Panc1 (cell line): Measurements from ENCODE around the gene ZNF407. TPM values are rescaled to one million over a fixed set of nuclear protein-coding genes. Genes with fewer than 3 reads are reported as not detected.

Experiments used
- ATAC-seq: fragments of 200-7000 bp; cut with Tn5 transposase; 2 replicates; pipeline ENCODE4 v1.9.1; 2020; ENCODE audit warnings: mild to moderate bottlenecking, moderate library complexity
- BruUV-seq: library from RNA; stranded (reverse); fragments of 400-500 nt; replicated peaks from 2 replicates; lab custom pipeline; 2021; lab: Mats Ljungman, UMichigan
- CTCF ChIA-PET: fragments of 300-600 bp; sonication (Branson Sonifier 250); formaldehyde crosslinking; loops from one replicate; lab custom pipeline; 2022; ENCODE audit warnings: antibody characterized with exemption; lab: Charles Lee
- POLR2A ChIA-PET: fragments of 300-600 bp; sonication (Branson Sonifier 250); formaldehyde crosslinking; loops from one replicate; lab custom pipeline; 2022; ENCODE audit warnings: antibody characterized with exemption; lab: Charles Lee
- DNase-seq: peaks from one replicate; pipeline ENCODE4 v3.0.0-alpha.2; 2010; ENCODE audit warnings: low read depth, low spot score
- H3K27ac ChIP-seq: 2 replicates; pipeline ENCODE4 v1.5.1; 2011; ENCODE audit warnings: mild to moderate bottlenecking, low read length, inconsistent platforms
- H3K27me3 ChIP-seq: fragments of 200-500 bp; sonication (Bioruptor generic); 2 replicates; pipeline ENCODE4 v1.6.0; 2014; ENCODE audit warnings: low read length, inconsistent platforms; ENCODE audit not compliant: control insufficient read depth, insufficient read depth
- H3K36me3 ChIP-seq: fragments of 200-500 bp; sonication (Bioruptor generic); 2 replicates; pipeline ENCODE4 v1.5.1; 2014; ENCODE audit warnings: inconsistent platforms, mild to moderate bottlenecking, low read length, moderate library complexity; ENCODE audit not compliant: control insufficient read depth, insufficient read depth
- H3K4me1 ChIP-seq: 2 replicates; pipeline ENCODE4 v1.5.1; 2011; ENCODE audit warnings: inconsistent platforms, mild to moderate bottlenecking, low read length, moderate library complexity; ENCODE audit not compliant: control insufficient read depth, insufficient read depth
- H3K4me3 ChIP-seq, 2 experiments: 2 replicates each; pipeline ENCODE4 v1.5.1; 2011 to 2012; ENCODE audit warnings: low read depth in 2 of 2, low read length in 2 of 2, mild to moderate bottlenecking in 2 of 2, inconsistent platforms in 1 of 2, moderate library complexity in 1 of 2
- H3K9me3 ChIP-seq: fragments of 200-500 bp; sonication (Bioruptor generic); 2 replicates; pipeline ENCODE4 v1.5.1; 2014; ENCODE audit warnings: low read depth, mild to moderate bottlenecking, inconsistent platforms, low read length, moderate library complexity; ENCODE audit not compliant: control insufficient read depth, insufficient read depth
- POLR2AphosphoS5 ChIP-seq: IDR thresholded peaks from 2 replicates; pipeline ENCODE4 v1.6.1; 2012; ENCODE audit warnings: mild to moderate bottlenecking, low read depth, low read length, moderate library complexity
- SIN3A ChIP-seq: IDR thresholded peaks from 2 replicates; pipeline ENCODE4 v1.6.1; 2012; ENCODE audit warnings: low read depth, mild to moderate bottlenecking, low read length, moderate library complexity, borderline replicate concordance; ENCODE audit not compliant: insufficient read depth
- TCF7L2 ChIP-seq: IDR thresholded peaks from 2 replicates; pipeline ENCODE4 v1.6.1; 2011; ENCODE audit warnings: mild to moderate bottlenecking, low read depth, low read length, inconsistent platforms
- in situ Hi-C: cut with HindIII; loops from 2 replicates; pipeline ENCODE4 v1.10.0; 2016; ENCODE audit warnings: low sequenced_read_pairs, low pct_unique_long_range_greater_than_20kb
- intact Hi-C: fragments of 100-400 bp; cut with micrococcal nuclease; formaldehyde crosslinking; loops from one replicate; pipeline ENCODE4 v1.10.0; 2022; ENCODE audit not compliant: unreplicated experiment
- total RNA-seq: library from RNA; stranded (reverse); gene quantifications from one replicate; pipeline ENCODE4 v1.2.1, GENCODE V29; 2021; ENCODE audit not compliant: unreplicated experiment
- TF ChIP-seq, protein P1 (sequence below): fragments of 450-650 bp; IDR thresholded peaks from 2 replicates; pipeline ENCODE4 v1.5.1; 2017; ENCODE audit warnings: mild to moderate bottlenecking
- TF ChIP-seq, protein P2 (sequence below), 2 experiments: IDR thresholded peaks; 2 replicates each; pipeline ENCODE4 v1.6.1; 2011 to 2012; ENCODE audit warnings: low read depth in 2 of 2, control low read depth in 1 of 2, low read length in 1 of 2, mild to moderate bottlenecking in 1 of 2, moderate library complexity in 1 of 2; ENCODE audit not compliant: insufficient read depth in 1 of 2

ZNF407 gene
- total RNA-seq, 1 experiment from 2014 or later, result 16.8 TPM

DNA sequence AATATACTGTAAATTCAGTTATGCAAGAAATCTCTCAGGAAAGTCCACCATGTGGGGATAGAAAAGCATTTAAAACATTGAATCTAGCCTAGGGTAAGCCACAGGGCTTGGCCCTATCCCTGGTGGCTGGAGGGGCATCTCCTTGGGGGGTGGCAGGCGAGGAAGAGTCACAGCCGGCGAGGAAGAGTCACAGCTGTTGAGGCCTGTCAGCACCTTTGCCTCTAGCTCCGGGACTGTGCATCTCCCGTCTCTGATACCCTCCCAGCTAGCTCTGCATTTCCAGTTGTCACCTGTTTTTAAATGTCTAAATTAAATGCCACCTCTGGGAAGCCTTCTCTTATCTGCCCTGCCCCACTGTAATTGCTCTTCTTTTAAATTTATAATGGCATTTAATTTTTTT is 276.7 kb downstream of the ZNF407 start:
- TF ChIP-seq TCF7L2 (no peak), SIN3A (no peak), POLR2AphosphoS5 (no peak)
- TF ChIP-seq, protein P1, sequence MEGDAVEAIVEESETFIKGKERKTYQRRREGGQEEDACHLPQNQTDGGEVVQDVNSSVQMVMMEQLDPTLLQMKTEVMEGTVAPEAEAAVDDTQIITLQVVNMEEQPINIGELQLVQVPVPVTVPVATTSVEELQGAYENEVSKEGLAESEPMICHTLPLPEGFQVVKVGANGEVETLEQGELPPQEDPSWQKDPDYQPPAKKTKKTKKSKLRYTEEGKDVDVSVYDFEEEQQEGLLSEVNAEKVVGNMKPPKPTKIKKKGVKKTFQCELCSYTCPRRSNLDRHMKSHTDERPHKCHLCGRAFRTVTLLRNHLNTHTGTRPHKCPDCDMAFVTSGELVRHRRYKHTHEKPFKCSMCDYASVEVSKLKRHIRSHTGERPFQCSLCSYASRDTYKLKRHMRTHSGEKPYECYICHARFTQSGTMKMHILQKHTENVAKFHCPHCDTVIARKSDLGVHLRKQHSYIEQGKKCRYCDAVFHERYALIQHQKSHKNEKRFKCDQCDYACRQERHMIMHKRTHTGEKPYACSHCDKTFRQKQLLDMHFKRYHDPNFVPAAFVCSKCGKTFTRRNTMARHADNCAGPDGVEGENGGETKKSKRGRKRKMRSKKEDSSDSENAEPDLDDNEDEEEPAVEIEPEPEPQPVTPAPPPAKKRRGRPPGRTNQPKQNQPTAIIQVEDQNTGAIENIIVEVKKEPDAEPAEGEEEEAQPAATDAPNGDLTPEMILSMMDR, result no peak
- TF ChIP-seq, protein P2, sequence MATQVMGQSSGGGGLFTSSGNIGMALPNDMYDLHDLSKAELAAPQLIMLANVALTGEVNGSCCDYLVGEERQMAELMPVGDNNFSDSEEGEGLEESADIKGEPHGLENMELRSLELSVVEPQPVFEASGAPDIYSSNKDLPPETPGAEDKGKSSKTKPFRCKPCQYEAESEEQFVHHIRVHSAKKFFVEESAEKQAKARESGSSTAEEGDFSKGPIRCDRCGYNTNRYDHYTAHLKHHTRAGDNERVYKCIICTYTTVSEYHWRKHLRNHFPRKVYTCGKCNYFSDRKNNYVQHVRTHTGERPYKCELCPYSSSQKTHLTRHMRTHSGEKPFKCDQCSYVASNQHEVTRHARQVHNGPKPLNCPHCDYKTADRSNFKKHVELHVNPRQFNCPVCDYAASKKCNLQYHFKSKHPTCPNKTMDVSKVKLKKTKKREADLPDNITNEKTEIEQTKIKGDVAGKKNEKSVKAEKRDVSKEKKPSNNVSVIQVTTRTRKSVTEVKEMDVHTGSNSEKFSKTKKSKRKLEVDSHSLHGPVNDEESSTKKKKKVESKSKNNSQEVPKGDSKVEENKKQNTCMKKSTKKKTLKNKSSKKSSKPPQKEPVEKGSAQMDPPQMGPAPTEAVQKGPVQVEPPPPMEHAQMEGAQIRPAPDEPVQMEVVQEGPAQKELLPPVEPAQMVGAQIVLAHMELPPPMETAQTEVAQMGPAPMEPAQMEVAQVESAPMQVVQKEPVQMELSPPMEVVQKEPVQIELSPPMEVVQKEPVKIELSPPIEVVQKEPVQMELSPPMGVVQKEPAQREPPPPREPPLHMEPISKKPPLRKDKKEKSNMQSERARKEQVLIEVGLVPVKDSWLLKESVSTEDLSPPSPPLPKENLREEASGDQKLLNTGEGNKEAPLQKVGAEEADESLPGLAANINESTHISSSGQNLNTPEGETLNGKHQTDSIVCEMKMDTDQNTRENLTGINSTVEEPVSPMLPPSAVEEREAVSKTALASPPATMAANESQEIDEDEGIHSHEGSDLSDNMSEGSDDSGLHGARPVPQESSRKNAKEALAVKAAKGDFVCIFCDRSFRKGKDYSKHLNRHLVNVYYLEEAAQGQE (IDR thresholded peaks at IDR 0.05; ENCODE audit: insufficient read depth in 1 of 2, low read depth in 2 of 2, low read length in 1 of 2), result no peak
- no peaks in the 10 kb centered on the region for H3K9me3 ChIP-seq
- POLR2A ChIA-PET, result no interaction called here
- intact Hi-C loops, result no loop called here
- no TSS peak for BruUV-seq
- no peak overlapping the region for H3K27ac ChIP-seq
- no peak overlapping the region for H3K4me3 ChIP-seq
- no peaks in the 10 kb centered on the region for H3K36me3 ChIP-seq
- ATAC-seq (no peak), DNase-seq (no peak)
- H3K27me3 ChIP-seq, result no peaks in the 10 kb centered on the region
- CTCF ChIA-PET, result no interaction called here
- H3K4me1 ChIP-seq, result no peaks in the 10 kb centered on the region
- in situ Hi-C loops, result no loop called here

DNA sequence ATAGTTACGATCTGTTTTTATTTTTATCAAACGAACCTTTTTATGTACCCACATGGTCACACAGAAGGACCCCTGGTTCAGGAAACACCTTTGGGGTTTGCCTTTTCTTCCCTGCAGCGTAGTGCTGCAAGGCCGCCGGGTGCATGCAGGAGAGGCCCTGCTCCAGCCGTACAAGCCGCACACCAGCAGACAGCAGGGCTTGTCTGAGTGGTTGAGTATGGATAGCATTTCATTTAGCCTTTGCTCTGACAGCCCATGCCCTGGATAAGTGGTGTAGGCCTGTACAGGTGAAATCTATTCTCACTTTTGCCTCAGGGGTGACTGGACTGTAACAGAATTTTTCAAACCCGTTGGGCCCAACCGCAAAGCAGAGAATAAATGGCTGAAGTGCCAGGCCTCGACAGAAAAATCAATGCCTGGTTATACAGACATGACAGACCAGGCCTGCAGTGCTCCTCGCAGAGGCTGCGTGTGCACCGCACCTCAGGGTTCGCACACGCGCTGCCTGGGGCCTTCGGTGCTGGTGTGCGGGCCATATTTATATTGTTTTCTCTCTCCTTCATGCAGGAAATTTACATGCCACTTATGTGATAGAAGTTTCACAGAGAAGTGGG is 279.1 kb downstream of the ZNF407 start:
- TF ChIP-seq TCF7L2 (no peak), SIN3A (no peak), POLR2AphosphoS5 (no peak)
- TF ChIP-seq, protein P1, result no peak
- TF ChIP-seq, protein P2 (IDR thresholded peaks at IDR 0.05; ENCODE audit: insufficient read depth in 1 of 2, low read depth in 2 of 2, low read length in 1 of 2), result no peak

More for the DNA sequence above, 279.1 kb downstream of the ZNF407 start:
- no peak; the same call in 1 of the 2 replicates for ATAC-seq
- ChIA-PET POLR2A (no interaction called here), CTCF (no interaction called here)
- no peak for DNase-seq
- H3K27me3 ChIP-seq, result no peaks in the 10 kb centered on the region
- intact Hi-C loops (no loop called here), in situ Hi-C loops (no loop called here)
- BruUV-seq, result no TSS peak
- no peaks in the 10 kb centered on the region for H3K36me3 ChIP-seq
- no peaks in the 10 kb centered on the region for H3K4me1 ChIP-seq
- no peak overlapping the region for H3K27ac ChIP-seq
- H3K9me3 ChIP-seq, result no peaks in the 10 kb centered on the region
- no peak overlapping the region for H3K4me3 ChIP-seq
